Panc1 (cell line): ENCODE results near the gene EFR3B. TPM values are rescaled to one million over a fixed set of nuclear protein-coding genes. Genes with fewer than 3 reads are reported as not detected.

ENCODE experiments used
- ATAC-seq: fragments of 200-7000 bp; cut with Tn5 transposase; 2 replicates; pipeline ENCODE4 v1.9.1; 2020; ENCODE audit warnings: mild to moderate bottlenecking, moderate library complexity
- BruUV-seq: library from RNA; stranded (reverse); fragments of 400-500 nt; replicated peaks from 2 replicates; lab custom pipeline; 2021; lab: Mats Ljungman, UMichigan
- CTCF ChIA-PET: fragments of 300-600 bp; sonication (Branson Sonifier 250); formaldehyde crosslinking; loops from one replicate; lab custom pipeline; 2022; ENCODE audit warnings: antibody characterized with exemption; lab: Charles Lee
- POLR2A ChIA-PET: fragments of 300-600 bp; sonication (Branson Sonifier 250); formaldehyde crosslinking; loops from one replicate; lab custom pipeline; 2022; ENCODE audit warnings: antibody characterized with exemption; lab: Charles Lee
- DNase-seq: peaks from one replicate; pipeline ENCODE4 v3.0.0-alpha.2; 2010; ENCODE audit warnings: low read depth, low spot score
- H3K27ac ChIP-seq: 2 replicates; pipeline ENCODE4 v1.5.1; 2011; ENCODE audit warnings: mild to moderate bottlenecking, low read length, inconsistent platforms
- H3K27me3 ChIP-seq: fragments of 200-500 bp; sonication (Bioruptor generic); 2 replicates; pipeline ENCODE4 v1.6.0; 2014; ENCODE audit warnings: low read length, inconsistent platforms; ENCODE audit not compliant: control insufficient read depth, insufficient read depth
- H3K36me3 ChIP-seq: fragments of 200-500 bp; sonication (Bioruptor generic); 2 replicates; pipeline ENCODE4 v1.5.1; 2014; ENCODE audit warnings: inconsistent platforms, mild to moderate bottlenecking, low read length, moderate library complexity; ENCODE audit not compliant: control insufficient read depth, insufficient read depth
- H3K4me1 ChIP-seq: 2 replicates; pipeline ENCODE4 v1.5.1; 2011; ENCODE audit warnings: inconsistent platforms, mild to moderate bottlenecking, low read length, moderate library complexity; ENCODE audit not compliant: control insufficient read depth, insufficient read depth
- H3K4me3 ChIP-seq, 2 experiments: 2 replicates each; pipeline ENCODE4 v1.5.1; 2011 to 2012; ENCODE audit warnings: low read depth in 2 of 2, low read length in 2 of 2, mild to moderate bottlenecking in 2 of 2, inconsistent platforms in 1 of 2, moderate library complexity in 1 of 2
- H3K9me3 ChIP-seq: fragments of 200-500 bp; sonication (Bioruptor generic); 2 replicates; pipeline ENCODE4 v1.5.1; 2014; ENCODE audit warnings: low read depth, mild to moderate bottlenecking, inconsistent platforms, low read length, moderate library complexity; ENCODE audit not compliant: control insufficient read depth, insufficient read depth
- POLR2AphosphoS5 ChIP-seq: IDR thresholded peaks from 2 replicates; pipeline ENCODE4 v1.6.1; 2012; ENCODE audit warnings: mild to moderate bottlenecking, low read depth, low read length, moderate library complexity
- SIN3A ChIP-seq: IDR thresholded peaks from 2 replicates; pipeline ENCODE4 v1.6.1; 2012; ENCODE audit warnings: low read depth, mild to moderate bottlenecking, low read length, moderate library complexity, borderline replicate concordance; ENCODE audit not compliant: insufficient read depth
- TCF7L2 ChIP-seq: IDR thresholded peaks from 2 replicates; pipeline ENCODE4 v1.6.1; 2011; ENCODE audit warnings: mild to moderate bottlenecking, low read depth, low read length, inconsistent platforms
- in situ Hi-C: cut with HindIII; loops from 2 replicates; pipeline ENCODE4 v1.10.0; 2016; ENCODE audit warnings: low sequenced_read_pairs, low pct_unique_long_range_greater_than_20kb
- intact Hi-C: fragments of 100-400 bp; cut with micrococcal nuclease; formaldehyde crosslinking; loops from one replicate; pipeline ENCODE4 v1.10.0; 2022; ENCODE audit not compliant: unreplicated experiment
- total RNA-seq: library from RNA; stranded (reverse); gene quantifications from one replicate; pipeline ENCODE4 v1.2.1, GENCODE V29; 2021; ENCODE audit not compliant: unreplicated experiment
- TF ChIP-seq, protein P1 (sequence below): fragments of 450-650 bp; IDR thresholded peaks from 2 replicates; pipeline ENCODE4 v1.5.1; 2017; ENCODE audit warnings: mild to moderate bottlenecking
- TF ChIP-seq, protein P2 (sequence below), 2 experiments: IDR thresholded peaks; 2 replicates each; pipeline ENCODE4 v1.6.1; 2011 to 2012; ENCODE audit warnings: low read depth in 2 of 2, control low read depth in 1 of 2, low read length in 1 of 2, mild to moderate bottlenecking in 1 of 2, moderate library complexity in 1 of 2; ENCODE audit not compliant: insufficient read depth in 1 of 2

Gene EFR3B
- total RNA-seq, 1 experiment from 2014 or later, result 8.9 TPM

DNA sequence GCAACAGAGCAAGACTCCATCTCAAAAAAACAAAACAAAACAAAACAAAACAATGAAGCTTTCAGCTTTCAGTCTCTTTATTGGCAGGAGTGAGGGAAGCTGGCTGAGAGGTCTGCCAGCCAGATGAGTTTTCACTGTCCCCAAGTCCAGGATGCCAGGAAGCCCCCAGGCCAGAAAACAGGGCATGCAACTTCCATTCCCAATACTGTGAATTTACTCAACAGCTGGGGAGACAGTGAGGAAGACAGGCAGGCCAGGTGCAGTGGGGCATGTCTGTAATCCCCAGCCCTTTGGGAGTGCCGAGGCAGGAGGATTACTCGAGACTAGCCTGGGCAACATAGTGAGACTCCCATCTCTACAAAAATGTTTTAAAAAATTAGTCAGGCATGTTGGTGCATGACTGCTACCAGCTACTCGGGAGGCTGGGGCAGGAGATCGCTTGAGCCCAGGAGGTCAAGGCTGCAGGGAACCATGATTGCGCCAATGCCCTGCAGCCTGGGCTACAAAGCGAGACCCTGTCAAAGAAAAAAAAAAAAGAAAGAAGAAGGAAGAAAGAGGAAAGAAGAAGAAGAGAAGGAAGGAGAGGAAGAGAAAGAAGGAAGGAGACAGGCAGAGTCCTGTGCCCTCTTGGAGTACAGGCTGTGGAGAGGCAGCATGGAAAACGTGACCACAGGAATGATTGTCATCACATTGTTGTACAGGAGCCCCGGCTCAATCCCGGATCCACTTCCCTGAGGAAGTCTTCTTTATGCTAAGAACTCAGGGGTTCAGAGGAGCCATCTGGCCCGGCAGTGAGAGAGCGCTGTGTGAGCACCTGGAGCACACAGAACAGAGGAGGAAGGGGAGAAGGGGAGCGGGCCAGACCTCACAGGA lies 155.7 kb downstream of the EFR3B start:
- intact Hi-C loops, result loop anchor here (5.0 kb wide), 1 partner anchor 220 kb away; no protein-coding TSS in a partner anchor
- TF ChIP-seq, protein P1, sequence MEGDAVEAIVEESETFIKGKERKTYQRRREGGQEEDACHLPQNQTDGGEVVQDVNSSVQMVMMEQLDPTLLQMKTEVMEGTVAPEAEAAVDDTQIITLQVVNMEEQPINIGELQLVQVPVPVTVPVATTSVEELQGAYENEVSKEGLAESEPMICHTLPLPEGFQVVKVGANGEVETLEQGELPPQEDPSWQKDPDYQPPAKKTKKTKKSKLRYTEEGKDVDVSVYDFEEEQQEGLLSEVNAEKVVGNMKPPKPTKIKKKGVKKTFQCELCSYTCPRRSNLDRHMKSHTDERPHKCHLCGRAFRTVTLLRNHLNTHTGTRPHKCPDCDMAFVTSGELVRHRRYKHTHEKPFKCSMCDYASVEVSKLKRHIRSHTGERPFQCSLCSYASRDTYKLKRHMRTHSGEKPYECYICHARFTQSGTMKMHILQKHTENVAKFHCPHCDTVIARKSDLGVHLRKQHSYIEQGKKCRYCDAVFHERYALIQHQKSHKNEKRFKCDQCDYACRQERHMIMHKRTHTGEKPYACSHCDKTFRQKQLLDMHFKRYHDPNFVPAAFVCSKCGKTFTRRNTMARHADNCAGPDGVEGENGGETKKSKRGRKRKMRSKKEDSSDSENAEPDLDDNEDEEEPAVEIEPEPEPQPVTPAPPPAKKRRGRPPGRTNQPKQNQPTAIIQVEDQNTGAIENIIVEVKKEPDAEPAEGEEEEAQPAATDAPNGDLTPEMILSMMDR, result no peak
- TF ChIP-seq POLR2AphosphoS5 (no peak), SIN3A (no peak), TCF7L2 (no peak)
- TF ChIP-seq, protein P2, sequence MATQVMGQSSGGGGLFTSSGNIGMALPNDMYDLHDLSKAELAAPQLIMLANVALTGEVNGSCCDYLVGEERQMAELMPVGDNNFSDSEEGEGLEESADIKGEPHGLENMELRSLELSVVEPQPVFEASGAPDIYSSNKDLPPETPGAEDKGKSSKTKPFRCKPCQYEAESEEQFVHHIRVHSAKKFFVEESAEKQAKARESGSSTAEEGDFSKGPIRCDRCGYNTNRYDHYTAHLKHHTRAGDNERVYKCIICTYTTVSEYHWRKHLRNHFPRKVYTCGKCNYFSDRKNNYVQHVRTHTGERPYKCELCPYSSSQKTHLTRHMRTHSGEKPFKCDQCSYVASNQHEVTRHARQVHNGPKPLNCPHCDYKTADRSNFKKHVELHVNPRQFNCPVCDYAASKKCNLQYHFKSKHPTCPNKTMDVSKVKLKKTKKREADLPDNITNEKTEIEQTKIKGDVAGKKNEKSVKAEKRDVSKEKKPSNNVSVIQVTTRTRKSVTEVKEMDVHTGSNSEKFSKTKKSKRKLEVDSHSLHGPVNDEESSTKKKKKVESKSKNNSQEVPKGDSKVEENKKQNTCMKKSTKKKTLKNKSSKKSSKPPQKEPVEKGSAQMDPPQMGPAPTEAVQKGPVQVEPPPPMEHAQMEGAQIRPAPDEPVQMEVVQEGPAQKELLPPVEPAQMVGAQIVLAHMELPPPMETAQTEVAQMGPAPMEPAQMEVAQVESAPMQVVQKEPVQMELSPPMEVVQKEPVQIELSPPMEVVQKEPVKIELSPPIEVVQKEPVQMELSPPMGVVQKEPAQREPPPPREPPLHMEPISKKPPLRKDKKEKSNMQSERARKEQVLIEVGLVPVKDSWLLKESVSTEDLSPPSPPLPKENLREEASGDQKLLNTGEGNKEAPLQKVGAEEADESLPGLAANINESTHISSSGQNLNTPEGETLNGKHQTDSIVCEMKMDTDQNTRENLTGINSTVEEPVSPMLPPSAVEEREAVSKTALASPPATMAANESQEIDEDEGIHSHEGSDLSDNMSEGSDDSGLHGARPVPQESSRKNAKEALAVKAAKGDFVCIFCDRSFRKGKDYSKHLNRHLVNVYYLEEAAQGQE (IDR thresholded peaks at IDR 0.05; ENCODE audit: insufficient read depth in 1 of 2, low read depth in 2 of 2, low read length in 1 of 2), result no peak
- no peaks in the 10 kb centered on the region for H3K9me3 ChIP-seq
- no TSS peak for BruUV-seq
- H3K27ac ChIP-seq, result no peak overlapping the region
- in situ Hi-C loops, result no loop called here
- ChIA-PET CTCF (interaction anchor here (0.7 to 3.1 kb wide), 6 partner anchors 32 to 222 kb away, joined by 3 to 36 read pairs (median 4); no protein-coding TSS in a partner anchor), POLR2A (no interaction called here)
- no peak overlapping the region for H3K4me3 ChIP-seq
- no peaks in the 10 kb centered on the region for H3K4me1 ChIP-seq
- no peaks in the 10 kb centered on the region for H3K36me3 ChIP-seq
- H3K27me3 ChIP-seq, result no peaks in the 10 kb centered on the region
- no peak for ATAC-seq
- no peak for DNase-seq

DNA sequence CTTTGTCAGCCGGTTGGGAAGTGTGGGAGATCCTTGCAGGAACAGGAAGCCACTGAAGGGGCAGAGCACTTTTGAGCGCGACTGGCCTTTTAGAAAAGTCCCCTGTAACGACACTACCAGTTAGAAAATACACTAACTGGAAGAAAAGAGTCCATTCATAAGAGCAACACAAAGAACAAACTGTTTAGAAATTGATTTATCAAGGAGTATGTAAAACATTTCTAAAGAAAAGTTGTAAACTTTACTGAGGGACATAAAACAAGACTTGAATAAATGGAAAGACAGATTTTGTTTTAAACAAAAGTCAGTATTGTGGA lies 156.3 kb downstream of the EFR3B start:
- H3K4me3 ChIP-seq, result no peak overlapping the region
- ATAC-seq (no peak), DNase-seq (no peak)
- no peaks in the 10 kb centered on the region for H3K36me3 ChIP-seq
- intact Hi-C loops, result loop anchor here (5.0 kb wide), 1 partner anchor 221 kb away; no protein-coding TSS in a partner anchor
- BruUV-seq, result no TSS peak
- no peaks in the 10 kb centered on the region for H3K9me3 ChIP-seq
- in situ Hi-C loops, result no loop called here
- H3K27ac ChIP-seq, result no peak overlapping the region
- POLR2A ChIA-PET, result no interaction called here
- CTCF ChIA-PET, result interaction anchor here (1.0 kb wide), 1 partner anchor 68 kb away, joined by 3 read pairs; no protein-coding TSS in a partner anchor
- H3K27me3 ChIP-seq, result no peaks in the 10 kb centered on the region
- TF ChIP-seq SIN3A (no peak), POLR2AphosphoS5 (no peak), TCF7L2 (no peak)
- TF ChIP-seq, protein P2 (IDR thresholded peaks at IDR 0.05; ENCODE audit: insufficient read depth in 1 of 2, low read depth in 2 of 2, low read length in 1 of 2), result no peak
- TF ChIP-seq, protein P1, result no peak
- H3K4me1 ChIP-seq, result no peaks in the 10 kb centered on the region
